NCI-H82 treated with DMSO at 0.1 percent for 48 hours (cell line): ENCODE results near the gene SDK1.

Source experiments
- DNase-seq: peaks from one replicate; lab custom pipeline; 2025; ENCODE audit not compliant: unreplicated experiment; lab: John Stamatoyannopoulos, UW

SDK1 gene

GRCh38 chr7:4066626-4067475 is 765.8 kb downstream of the SDK1 start:
- DNase-seq, result no peak

- no peak for DNase-seq
Measured at GRCh38 chr7:4067476-4067760, 766.4 kb downstream of the SDK1 start.

DNA sequence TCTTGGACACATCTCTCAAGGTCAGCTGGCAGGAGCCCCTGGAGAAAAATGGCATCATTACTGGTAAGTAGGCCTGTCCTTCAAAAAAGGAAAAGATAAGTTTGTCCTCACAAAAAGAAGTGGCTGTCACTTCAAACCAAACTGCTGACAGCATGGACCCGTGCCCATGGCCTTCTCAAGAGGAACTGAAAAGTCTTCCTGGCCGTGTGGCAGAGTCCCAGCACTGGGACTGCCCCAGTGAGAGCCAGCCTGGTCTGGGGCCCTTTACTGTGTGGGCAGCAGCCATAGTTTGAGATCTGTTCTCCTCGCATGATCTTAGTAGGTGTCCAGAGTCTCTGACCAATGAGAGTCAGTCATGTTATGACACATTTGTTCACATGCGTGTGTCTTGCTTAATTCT is 766.8 kb downstream of the SDK1 start:
- no peak for DNase-seq

- no peak for DNase-seq
Measured at GRCh38 chr7:4068286-4068685, 767.2 kb downstream of the SDK1 start.

DNA sequence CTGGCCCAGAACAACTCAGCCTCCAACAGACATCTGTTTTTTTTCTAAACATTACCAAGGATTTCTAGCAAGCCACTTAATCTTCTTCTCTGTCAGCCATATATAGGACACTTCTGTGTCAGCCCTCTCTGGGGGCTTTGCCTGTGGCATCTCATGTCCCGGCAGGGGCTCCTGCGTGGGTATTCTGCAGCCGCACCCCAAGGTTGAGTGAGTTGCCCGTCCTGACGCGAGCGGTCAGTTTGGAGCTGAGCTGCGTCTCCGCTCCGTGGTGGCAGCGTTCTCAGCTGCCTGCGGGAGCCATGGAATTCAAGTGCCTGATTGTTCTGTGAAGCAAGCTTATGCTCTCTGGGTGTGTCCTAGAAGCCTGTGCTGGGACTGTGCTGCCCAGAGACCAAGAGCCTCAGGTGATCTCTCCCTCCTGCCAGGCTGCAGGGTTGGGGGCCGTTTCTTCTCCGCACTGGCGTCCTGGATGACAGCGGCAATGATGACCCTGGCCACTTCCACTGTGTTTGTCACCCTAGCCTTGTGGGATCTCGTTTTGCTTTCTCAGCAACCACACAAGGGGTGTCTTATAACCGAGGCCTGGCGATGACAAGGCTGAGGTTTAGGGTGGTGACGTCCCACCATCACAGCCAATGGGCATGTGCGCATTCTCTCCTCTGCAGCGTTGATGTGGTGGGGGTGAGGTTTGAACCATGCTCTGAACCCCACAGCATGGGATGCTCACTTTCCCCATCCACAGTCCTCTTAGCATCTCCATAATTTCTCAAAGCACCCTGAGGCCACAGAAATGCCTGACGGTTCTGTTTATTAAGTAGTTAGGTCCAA is 768.4 kb downstream of the SDK1 start:
- no peak for DNase-seq

DNA sequence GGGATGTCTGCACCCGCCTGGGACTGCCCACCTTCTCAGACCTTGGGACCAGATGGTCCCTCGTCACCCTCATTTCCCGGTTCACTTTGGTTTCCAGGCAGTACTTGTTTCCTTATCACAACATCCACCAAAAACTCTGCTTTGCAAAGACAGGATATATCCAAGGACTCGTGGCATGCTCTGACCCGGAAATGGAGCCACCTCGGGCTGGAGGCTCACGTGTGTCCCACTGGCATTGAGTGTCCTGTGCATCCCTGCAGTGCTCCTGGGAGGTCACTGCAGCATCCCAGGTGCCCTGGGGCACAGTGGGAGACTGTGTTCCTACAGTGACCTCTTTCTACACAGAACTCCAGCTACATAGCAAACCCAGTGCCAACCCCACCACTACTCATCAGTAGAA is 769.2 kb downstream of the SDK1 start:
- no peak for DNase-seq

- no peak for DNase-seq
Measured at GRCh38 chr7:4071370-4072058, 770.5 kb downstream of the SDK1 start.

- DNase-seq, result no peak
Measured at GRCh38 chr7:4072161-4072925, 771.3 kb downstream of the SDK1 start.

DNA sequence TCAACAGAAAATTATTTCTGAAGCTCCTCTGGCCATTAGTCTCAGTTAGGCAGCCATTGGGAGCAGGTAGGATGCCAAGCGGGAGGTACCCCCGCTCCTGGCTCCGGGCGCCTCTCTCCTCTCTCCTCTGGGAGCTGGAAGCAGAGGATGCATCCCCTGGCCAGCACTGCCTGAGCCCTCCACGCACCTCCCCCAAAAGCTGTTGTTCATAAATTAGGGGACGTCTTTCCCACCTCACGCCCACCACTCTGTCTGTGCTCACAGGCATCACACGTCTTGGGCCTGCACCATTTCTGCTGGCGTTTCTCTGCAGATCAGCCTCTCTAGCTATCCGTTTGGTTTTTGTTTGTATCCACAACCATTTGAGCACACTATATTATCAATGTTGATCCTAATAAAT is 772.0 kb downstream of the SDK1 start:
- DNase-seq, result no peak

GRCh38 chr7:4073750-4074149 is 772.7 kb downstream of the SDK1 start:
- DNase-seq, result no peak

DNA sequence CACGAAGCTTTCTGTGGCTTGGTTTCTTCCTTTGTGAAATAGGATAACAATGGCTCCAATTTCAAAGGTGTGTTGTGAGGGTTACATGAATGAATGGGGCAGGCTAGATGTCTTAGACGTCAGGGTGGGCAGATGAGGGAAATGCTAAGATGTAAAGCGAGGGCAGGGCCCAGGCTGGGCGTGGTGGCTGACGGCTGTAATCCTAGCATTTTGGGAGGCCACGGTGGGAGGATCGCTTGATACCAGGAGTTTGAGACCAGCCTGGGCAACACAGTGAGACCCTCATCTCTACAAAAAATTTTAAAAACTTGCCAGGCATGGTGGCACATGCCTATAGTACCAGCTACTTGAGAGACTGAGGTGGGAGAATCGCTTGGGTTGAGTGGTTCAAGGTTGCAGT is 773.4 kb downstream of the SDK1 start:
- DNase-seq, result no peak

- DNase-seq, result no peak
Measured at GRCh38 chr7:4074994-4075393, 773.9 kb downstream of the SDK1 start.

DNA sequence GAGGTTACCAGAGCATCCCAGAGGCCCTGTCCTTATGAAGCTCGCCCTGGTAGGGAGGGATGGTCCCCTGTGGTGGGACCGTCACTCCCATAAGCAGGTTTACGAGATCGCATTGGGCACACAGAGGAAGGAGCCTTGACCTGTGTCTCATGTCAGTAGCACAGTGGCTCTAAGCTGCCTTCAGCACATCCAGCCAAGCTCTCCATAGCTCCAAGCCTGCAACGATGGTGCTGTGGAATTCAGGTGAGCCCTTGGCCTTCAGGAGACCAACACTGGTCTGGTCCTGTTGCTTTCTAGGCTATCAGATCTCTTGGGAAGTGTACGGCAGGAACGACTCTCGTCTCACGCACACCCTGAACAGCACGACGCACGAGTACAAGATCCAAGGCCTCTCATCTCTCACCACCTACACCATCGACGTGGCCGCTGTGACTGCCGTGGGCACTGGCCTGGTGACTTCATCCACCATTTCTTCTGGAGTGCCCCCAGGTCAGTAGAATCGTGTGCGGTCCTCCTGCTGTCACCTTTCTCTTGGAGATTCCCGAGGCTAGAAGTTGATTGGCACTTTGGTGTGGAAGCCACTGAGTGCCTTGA is 775.7 kb downstream of the SDK1 start:
- no peak for DNase-seq

- no peak for DNase-seq
Measured at GRCh38 chr7:4077980-4078379, 776.9 kb downstream of the SDK1 start.

- DNase-seq, result no peak
Measured at GRCh38 chr7:4078580-4078979, 777.5 kb downstream of the SDK1 start.

DNA sequence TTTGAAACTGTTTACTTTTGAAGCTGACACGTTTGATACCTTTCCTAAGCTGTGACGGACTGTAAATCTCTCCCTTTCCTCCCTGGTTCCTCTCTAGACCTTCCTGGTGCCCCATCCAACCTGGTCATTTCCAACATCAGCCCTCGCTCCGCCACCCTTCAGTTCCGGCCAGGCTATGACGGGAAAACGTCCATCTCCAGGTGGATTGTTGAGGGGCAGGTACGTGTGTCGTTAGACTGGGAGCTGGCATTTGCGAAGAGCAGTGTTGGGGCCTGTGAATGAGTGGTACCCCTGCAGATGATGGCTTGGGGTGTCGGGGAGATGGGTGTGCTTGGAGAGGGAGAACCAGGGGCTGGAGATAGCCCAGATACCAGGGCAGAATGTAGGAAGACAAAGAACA is 778.3 kb downstream of the SDK1 start:
- DNase-seq, result no peak

DNA sequence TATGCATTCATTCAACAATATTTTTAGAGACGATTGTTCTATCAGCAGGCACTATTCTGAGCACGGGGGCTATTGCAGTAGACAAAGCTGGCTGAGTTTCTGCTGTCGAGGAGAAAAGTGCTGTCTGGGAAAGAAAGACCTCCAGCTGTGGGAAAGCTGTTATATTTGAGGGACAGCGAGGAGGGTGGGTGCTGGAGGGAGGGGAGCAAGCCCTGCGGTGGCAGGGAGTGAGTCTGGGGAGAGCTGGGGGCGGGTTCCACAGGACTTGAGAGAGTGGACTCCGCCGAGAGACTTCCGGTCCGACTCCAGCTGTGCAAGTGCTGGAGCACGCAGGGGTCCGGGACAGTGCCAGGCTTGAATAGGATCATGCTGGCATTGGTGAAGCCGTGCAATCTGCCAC is 778.9 kb downstream of the SDK1 start:
- no peak for DNase-seq

- DNase-seq, result no peak
Measured at GRCh38 chr7:4080954-4081353, 779.9 kb downstream of the SDK1 start.

DNA sequence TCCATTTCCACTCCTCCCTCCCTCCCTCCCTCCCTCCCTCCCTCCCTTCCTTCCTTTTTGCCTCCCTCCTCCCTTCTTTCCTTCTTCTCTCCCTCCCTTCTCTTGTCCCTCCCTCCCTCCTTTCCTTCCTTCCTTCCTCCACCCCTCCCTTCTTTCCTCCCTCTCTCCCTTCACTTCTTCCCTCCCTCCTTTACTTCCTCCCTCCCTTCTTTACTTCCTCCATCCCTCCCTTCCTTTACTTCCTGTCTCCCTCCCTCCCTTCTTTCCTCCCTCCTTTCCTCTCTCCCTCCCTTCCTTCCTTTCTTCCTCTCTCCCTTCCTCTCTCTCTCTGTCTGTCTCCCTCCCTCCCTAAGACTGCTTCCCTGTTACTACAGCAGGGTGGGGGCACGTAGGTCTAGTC is 782.5 kb downstream of the SDK1 start:
- no peak for DNase-seq

- DNase-seq, result no peak
Measured at GRCh38 chr7:4084271-4084670, 783.2 kb downstream of the SDK1 start.
